HG03135 (cell line): ENCODE measurements around the gene TCF19.
A peak's percentile ranks its signal among the peaks of the same experiment; 100 is the strongest.
"Not testable (repeated sequence)": the region's sequence is repeated elsewhere in the genome, so short reads cannot be mapped to it uniquely, and the experiment has no call there.

Experiments
- ATAC-seq: cut with Tn5 transposase; IDR thresholded peaks from one replicate; pipeline ENCODE4 v1.9.1; 2021; ENCODE audit warnings: mild to moderate bottlenecking, moderate library complexity; ENCODE audit not compliant: unreplicated experiment

The TCF19 gene

GRCh38 chr6:31178143-31179041 lies 20.0 kb downstream of the TCF19 start:
- no peak for ATAC-seq

DNA sequence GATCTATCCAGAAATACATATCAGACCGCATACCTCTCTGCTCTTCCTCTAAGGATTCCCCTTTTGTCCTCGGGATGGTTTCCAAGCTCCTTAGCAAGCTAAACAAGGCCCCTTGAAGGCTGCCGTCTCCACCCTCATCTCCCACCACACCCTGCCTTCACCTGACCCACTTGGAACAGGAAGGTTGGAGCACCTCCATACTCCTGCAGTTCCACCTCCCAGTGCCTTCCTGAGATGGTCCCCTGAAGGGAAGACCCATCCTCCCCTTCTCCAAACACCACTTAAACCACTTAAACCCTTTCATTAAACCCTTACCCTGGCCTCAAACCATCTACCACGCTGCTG lies 20.6 kb downstream of the TCF19 start:
- no peak for ATAC-seq

- no peak for ATAC-seq
Measured at GRCh38 chr6:31179896-31180295, 21.5 kb downstream of the TCF19 start.

- ATAC-seq, result no peak
Measured at GRCh38 chr6:31180500-31180899, 22.1 kb downstream of the TCF19 start.

GRCh38 chr6:31183287-31183686 lies 24.9 kb downstream of the TCF19 start:
- not testable (repeated sequence) for ATAC-seq

DNA sequence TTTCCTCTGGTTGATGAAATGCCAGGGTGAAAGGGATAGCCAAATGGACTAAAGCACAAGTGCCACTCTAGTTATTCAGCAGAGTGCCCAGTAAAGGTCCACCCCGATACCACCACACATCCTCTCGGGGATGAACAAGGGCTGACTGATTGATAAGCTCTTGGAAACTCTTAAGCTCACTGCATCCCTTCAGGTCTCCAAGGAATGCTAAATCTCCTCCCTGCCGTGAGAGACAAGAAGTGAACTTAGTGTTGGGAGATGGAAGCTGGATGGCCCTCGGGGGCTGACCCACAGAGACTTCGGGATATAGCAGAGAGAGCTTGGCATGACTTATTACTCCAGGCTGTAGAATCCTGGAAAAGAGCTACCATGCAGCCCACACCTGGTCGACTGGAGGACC lies 25.5 kb downstream of the TCF19 start:
- ATAC-seq, result not testable (repeated sequence)

- not testable (repeated sequence) for ATAC-seq
Measured at GRCh38 chr6:31185695-31186051, 27.3 kb downstream of the TCF19 start.

DNA sequence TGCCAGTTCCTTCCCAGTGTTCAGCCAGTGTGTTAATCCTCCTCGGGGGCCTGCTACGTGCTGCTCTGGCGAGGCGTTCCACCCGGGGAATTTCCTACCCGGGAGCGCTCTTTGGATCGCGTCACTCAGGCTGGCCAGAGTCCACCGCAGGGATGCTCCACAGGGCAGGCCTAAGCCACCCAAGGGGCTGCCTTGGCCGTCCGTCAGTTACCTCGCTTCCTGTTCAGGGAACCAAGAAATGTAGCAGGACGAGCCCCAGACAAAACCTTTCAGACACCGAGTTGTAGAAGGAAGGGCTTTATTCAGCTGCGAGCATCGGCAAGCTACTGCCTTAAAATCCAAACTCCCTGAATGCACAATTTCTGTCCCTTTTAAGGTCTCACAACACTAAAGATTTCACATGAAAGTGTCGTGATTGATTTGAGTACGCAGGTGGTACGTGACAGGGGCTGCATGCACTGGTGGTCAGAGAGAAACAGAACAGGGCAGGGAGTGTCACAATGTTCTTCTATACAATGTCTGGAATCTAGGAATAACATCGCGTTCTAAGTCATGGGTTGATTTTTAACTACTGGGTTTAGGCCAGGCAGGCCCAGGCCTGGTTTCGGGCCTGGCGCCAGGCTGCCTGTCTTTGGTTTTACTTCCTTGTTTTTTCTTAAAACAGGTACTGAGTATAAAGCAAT lies 27.8 kb downstream of the TCF19 start:
- no peak for ATAC-seq

GRCh38 chr6:31187780-31188194 lies 29.4 kb downstream of the TCF19 start:
- no peak for ATAC-seq

GRCh38 chr6:31189223-31189622 lies 30.8 kb downstream of the TCF19 start:
- not testable (repeated sequence) for ATAC-seq

DNA sequence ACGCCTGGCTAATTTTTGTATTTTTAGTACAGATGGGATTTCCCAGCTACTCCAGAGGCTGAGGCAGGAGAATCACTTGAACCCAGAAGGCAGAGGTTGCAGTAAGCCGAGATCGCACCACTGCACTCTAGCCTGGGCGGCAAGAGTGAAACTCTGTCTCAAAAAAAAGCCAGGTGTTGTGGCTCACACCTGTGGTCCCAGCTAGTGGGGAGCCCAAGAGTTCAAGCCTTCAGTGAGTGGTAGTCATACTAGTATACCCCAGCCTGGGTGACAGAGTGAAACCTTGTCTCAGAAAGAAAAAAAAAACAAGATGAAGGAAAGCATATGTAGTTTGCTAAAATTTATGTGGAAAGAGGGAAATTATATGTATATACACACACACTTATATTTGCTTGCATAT lies 32.1 kb downstream of the TCF19 start:
- ATAC-seq, result no peak

- ATAC-seq, result not testable (repeated sequence)
Measured at GRCh38 chr6:31192431-31193105, 34.2 kb downstream of the TCF19 start.

- no peak for ATAC-seq
Measured at GRCh38 chr6:31193206-31193605, 34.8 kb downstream of the TCF19 start.

- no peak for ATAC-seq
Measured at GRCh38 chr6:31194061-31194834, 35.9 kb downstream of the TCF19 start.

DNA sequence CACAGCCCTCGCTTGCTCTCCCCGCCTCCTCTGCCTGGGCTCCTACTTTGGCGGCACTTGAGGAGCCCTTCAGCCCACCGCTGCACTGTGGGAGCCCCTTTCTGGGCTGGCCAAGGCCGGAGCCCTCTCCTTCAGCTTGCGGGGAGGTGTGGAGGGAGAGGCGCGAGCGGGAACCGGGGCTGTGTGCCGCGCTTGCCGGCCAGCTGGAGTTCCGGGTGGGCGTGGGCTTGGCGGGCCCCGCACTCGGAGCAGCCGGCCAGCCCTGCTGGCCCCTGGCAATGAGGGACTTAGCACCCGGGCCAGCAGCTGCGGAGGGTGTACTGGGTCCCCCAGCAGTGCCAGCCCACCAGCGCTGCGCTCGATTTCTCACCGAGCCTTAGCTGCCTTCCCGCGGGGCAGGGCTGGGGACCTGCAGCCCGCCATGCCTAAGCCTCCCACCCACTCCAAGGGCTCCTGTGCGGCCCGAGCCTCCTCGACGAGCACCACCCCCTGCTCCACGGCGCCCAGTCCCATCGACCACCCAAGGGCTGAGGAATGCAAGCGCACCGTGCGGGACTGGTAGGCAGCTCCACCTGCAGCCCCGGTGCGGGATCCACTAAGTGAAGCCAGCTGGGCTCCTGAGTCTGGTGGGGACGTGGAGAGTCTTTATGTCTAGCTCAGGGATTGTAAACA lies 37.1 kb downstream of the TCF19 start:
- not testable (repeated sequence) for ATAC-seq

GRCh38 chr6:31196251-31197022 lies 38.0 kb downstream of the TCF19 start:
- not testable (repeated sequence) for ATAC-seq

DNA sequence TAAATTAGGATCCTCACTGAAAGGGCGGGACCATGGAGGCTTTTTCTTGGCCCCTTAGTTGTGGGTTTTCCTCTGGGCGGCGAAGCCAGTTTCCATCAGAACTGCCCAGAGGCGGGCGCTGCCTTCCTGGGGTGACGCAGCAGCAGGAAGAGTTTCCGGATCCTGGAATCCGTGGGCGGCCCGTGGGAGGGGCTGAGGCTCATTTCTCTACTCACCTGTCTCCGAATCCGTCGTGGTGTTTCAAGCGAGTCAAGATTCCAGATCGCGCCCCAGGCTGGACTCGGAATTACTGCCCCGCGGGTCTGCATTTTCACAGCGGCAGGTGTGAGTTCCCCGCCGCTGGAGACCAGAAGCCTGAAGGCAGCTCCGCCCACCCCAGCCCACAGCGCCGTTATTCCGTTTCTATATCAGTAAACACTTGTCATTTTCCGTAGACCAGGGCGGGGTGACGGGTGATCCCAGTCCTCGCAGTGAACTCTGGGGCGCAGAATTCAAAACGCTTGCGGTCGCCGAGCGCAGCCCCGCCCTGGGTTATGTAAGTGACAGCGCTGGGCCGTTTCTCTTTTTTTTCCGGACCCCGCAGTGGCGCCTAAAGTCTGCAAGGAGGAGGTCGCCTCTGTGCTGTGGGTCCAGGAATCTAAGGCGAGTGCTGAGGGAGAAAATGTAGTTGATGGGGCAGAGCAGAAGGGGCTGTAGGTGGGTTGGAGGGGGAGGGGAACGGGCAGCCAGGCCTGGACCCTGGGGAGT lies 39.3 kb downstream of the TCF19 start:
- ATAC-seq, result peak; percentile 67

DNA sequence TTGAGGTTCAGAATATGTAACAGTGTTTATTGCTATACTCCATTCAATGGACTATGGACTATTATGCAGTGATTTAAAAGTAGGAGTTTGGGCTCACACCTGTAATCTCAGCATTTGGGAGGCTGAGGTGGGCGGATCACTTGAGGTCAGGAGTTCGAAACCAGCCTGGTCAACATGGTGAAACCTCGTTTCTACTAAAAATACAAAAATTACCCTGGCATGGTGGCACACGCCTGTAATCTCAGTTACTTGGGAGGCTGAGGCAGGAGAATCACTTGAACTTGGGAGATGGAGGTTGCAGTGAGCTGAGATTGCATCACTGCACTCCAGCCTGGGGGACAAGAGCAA lies 40.7 kb downstream of the TCF19 start:
- ATAC-seq, result not testable (repeated sequence)
